SU-DHL-6 (cell line): ENCODE results near the gene ZNF627.

ENCODE experiments used
- H2AFZ ChIP-seq: fragments of 200-600 bp; sonication (generic); 2 replicates; pipeline ENCODE4 v1.6.1; 2014; ENCODE audit warnings: low read depth, mild to moderate bottlenecking, moderate library complexity, mixed read lengths, antibody characterized with exemption, low read length; ENCODE audit not compliant: severe bottlenecking
- H3F3A ChIP-seq: fragments of 200-600 bp; shearing (Covaris generic); 2 replicates; pipeline ENCODE4 v1.6.0; 2016; ENCODE audit warnings: antibody characterized with exemption, mild to moderate bottlenecking; ENCODE audit not compliant: insufficient read depth
- H3K27ac ChIP-seq: fragments of 200-600 bp; sonication (generic); 2 replicates; pipeline ENCODE4 v1.5.1; 2016; ENCODE audit warnings: low read depth, mild to moderate bottlenecking, low read length, moderate library complexity, mixed read lengths
- H3K27me3 ChIP-seq: fragments of 200-600 bp; sonication (generic), shearing (Covaris generic); 2 replicates; pipeline ENCODE4 v1.6.0; 2014; ENCODE audit warnings: mild to moderate bottlenecking, low read length
- H3K36me3 ChIP-seq: fragments of 200-600 bp; sonication (generic); 2 replicates; pipeline ENCODE4 v1.6.1; 2014; ENCODE audit warnings: mild to moderate bottlenecking, low read length, mixed read lengths
- H3K4me2 ChIP-seq: fragments of 300-600, 200-600 bp; shearing (Covaris generic), sonication (generic); 2 replicates; pipeline ENCODE4 v1.6.0; 2014; ENCODE audit warnings: low read length, low read depth, mild to moderate bottlenecking; ENCODE audit not compliant: poor library complexity, severe bottlenecking
- H3K4me3 ChIP-seq: fragments of 200-600 bp; sonication (generic); 2 replicates; pipeline ENCODE4 v1.5.1; 2014; ENCODE audit warnings: antibody characterized with exemption, low read length, mild to moderate bottlenecking, mixed read lengths; ENCODE audit not compliant: insufficient read depth, poor library complexity, severe bottlenecking
- H3K79me2 ChIP-seq: fragments of 200-600 bp; sonication (generic); 2 replicates; pipeline ENCODE4 v1.6.1; 2014; ENCODE audit warnings: mild to moderate bottlenecking, low read length, moderate library complexity; ENCODE audit not compliant: insufficient read depth
- H3K9ac ChIP-seq: fragments of 200-600 bp; sonication (generic); 2 replicates; pipeline ENCODE4 v1.7.0; 2014; ENCODE audit warnings: mild to moderate bottlenecking, low read length
- H3K9me2 ChIP-seq: fragments of 200-600 bp; sonication (generic); replicated peaks from 2 replicates; pipeline ENCODE4 v1.6.1; 2014; ENCODE audit warnings: low read length; ENCODE audit not compliant: insufficient read depth
- H3K9me3 ChIP-seq: fragments of 200-600 bp; sonication (generic); 2 replicates; pipeline ENCODE4 v1.6.1; 2014; ENCODE audit warnings: low read length, mixed read lengths; ENCODE audit not compliant: insufficient read depth
- H4K20me1 ChIP-seq: fragments of 200-600 bp; sonication (generic); 2 replicates; pipeline ENCODE4 v1.6.1; 2014; ENCODE audit warnings: low read depth, mild to moderate bottlenecking, antibody characterized with exemption, low read length, moderate library complexity, mixed read lengths
- EZH2phosphoT487 ChIP-seq: fragments of 200-600 bp; sonication (generic), shearing (Covaris generic); conservative IDR thresholded peaks from 2 replicates; pipeline ENCODE4 v1.6.1; 2018; ENCODE audit warnings: mild to moderate bottlenecking, antibody characterized with exemption, low read length, moderate library complexity, mixed read lengths
- TF ChIP-seq, protein P1 (sequence below): fragments of 200-600 bp; sonication (generic); IDR thresholded peaks from one replicate; pipeline ENCODE4 v1.5.1; 2017; ENCODE audit warnings: antibody characterized with exemption, mild to moderate bottlenecking, low read length, moderate library complexity; ENCODE audit not compliant: insufficient read depth, poor library complexity, severe bottlenecking

Gene ZNF627

DNA sequence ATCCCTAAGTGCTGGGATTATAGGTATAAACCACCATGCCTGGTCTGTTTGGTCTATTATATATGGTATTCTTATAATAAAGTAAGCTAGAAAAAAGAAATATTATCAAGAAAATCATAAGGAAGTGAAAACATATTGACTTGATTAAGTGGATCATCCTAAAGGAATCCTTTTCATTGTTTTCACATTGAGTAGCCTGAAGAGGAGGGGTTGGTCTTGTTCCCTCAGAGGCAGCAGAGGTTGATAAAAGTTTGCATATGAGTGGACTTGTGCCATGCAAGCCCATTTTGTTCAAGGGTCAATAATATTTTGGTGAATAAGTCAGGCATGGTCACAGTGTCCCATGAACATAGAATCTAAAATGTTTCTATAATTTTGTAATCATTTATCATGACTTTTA lies 52.7 kb downstream of the ZNF627 start:
- Histone ChIP-seq H3K9ac (no peak overlapping the region), H3K79me2 (no peaks in the 10 kb centered on the region), H2AFZ (no peak overlapping the region), H3F3A (no peaks in the 10 kb centered on the region), H4K20me1 (no peaks in the 10 kb centered on the region), H3K4me3 (no peak overlapping the region), H3K9me3 (peaks cover 15% of the 10 kb centered on the region), H3K9me2 (no peaks in the 10 kb centered on the region), H3K4me2 (no peak overlapping the region), H3K36me3 (peaks cover 22% of the 10 kb centered on the region), H3K27ac (no peak overlapping the region), H3K27me3 (no peaks in the 10 kb centered on the region)
- no peak for TF ChIP-seq EZH2phosphoT487
- TF ChIP-seq, protein P1, sequence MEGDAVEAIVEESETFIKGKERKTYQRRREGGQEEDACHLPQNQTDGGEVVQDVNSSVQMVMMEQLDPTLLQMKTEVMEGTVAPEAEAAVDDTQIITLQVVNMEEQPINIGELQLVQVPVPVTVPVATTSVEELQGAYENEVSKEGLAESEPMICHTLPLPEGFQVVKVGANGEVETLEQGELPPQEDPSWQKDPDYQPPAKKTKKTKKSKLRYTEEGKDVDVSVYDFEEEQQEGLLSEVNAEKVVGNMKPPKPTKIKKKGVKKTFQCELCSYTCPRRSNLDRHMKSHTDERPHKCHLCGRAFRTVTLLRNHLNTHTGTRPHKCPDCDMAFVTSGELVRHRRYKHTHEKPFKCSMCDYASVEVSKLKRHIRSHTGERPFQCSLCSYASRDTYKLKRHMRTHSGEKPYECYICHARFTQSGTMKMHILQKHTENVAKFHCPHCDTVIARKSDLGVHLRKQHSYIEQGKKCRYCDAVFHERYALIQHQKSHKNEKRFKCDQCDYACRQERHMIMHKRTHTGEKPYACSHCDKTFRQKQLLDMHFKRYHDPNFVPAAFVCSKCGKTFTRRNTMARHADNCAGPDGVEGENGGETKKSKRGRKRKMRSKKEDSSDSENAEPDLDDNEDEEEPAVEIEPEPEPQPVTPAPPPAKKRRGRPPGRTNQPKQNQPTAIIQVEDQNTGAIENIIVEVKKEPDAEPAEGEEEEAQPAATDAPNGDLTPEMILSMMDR = no peak

DNA sequence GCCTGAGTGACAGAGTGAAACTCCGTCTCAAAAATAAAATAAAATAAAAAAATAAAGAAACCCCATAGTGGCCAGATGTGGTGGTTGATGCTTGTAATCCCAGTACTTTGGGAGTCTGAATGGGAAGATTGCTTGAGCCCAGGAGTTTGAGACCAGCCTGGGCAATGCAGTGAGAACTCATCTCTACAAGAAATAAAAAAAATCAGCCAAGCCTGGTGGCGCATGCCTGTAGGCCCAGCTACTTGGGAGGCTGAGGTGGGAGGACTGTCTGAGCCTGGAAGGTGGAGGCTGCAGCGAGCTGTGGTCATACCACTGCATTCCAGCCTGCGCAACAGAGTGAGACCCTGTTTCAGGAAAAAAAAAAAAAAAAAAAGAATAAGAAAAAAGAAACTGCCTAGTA lies 53.8 kb downstream of the ZNF627 start:
- Histone ChIP-seq H3K27me3 (no peaks in the 10 kb centered on the region), H3K4me2 (no peak overlapping the region), H2AFZ (no peak overlapping the region), H3K27ac (no peak overlapping the region), H3K9me2 (no peaks in the 10 kb centered on the region), H3F3A (no peaks in the 10 kb centered on the region), H3K79me2 (no peaks in the 10 kb centered on the region), H3K4me3 (no peak overlapping the region), H3K36me3 (peaks cover 22% of the 10 kb centered on the region), H3K9ac (no peak overlapping the region), H3K9me3 (peaks cover 15% of the 10 kb centered on the region), H4K20me1 (no peaks in the 10 kb centered on the region)
- TF ChIP-seq, protein P1 = no peak
- TF ChIP-seq EZH2phosphoT487 = no peak

DNA sequence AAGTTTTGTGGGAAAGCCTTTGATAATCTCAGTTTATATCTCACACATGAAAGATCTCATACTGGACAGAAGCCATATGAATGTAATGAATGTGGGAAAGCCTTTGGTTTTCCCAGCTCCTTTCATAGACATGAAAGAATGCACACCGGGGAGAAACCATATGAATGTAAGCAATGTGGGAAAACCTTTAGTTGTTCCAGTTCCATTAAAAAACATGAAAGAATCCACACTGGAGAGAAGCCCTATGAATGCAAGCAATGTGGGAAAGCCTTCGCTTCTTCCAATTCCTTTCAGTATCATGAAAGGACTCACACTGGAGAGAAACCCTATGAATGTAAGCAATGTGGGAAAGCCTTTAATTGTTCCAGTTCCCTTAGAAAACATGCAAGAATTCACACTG lies 54.8 kb downstream of the ZNF627 start:
- Histone ChIP-seq H3K27me3 (no peaks in the 10 kb centered on the region), H3K27ac (no peak overlapping the region), H4K20me1 (no peaks in the 10 kb centered on the region), H3K4me3 (no peak overlapping the region), H2AFZ (no peak overlapping the region), H3K9me3 (peaks cover 15% of the 10 kb centered on the region), H3K79me2 (no peaks in the 10 kb centered on the region), H3K36me3 (peaks cover 22% of the 10 kb centered on the region), H3F3A (no peaks in the 10 kb centered on the region), H3K4me2 (no peak overlapping the region), H3K9ac (no peak overlapping the region), H3K9me2 (no peaks in the 10 kb centered on the region)
- TF ChIP-seq, protein P1 = no peak
- TF ChIP-seq EZH2phosphoT487 = no peak

DNA sequence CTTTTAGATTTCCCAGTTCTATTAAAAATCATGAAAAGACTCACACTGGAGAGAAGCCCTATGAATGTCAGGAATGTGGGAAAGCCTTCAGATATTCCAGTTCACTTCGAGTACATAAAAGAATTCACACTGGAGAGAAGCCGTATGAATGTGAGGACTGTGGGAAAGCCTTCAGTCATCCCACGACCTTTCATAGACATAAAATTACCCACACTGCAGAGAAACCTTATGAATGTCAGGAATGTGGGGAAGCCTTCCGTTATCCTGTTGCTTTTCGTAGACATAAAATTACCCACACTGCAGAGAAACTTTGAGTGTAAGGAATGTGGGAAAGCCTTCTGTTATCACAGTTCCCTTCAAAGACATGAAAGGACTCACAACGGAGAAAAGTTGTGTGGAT lies 55.2 kb downstream of the ZNF627 start:
- H3K4me2 ChIP-seq = no peak overlapping the region
- H3K4me3 ChIP-seq = no peak overlapping the region
- TF ChIP-seq, protein P1 = no peak
- TF ChIP-seq EZH2phosphoT487 = no peak
- peaks cover 15% of the 10 kb centered on the region for H3K9me3 ChIP-seq
- no peaks in the 10 kb centered on the region for H3F3A ChIP-seq
- no peaks in the 10 kb centered on the region for H4K20me1 ChIP-seq
- no peaks in the 10 kb centered on the region for H3K27me3 ChIP-seq
- peaks cover 22% of the 10 kb centered on the region for H3K36me3 ChIP-seq
- H2AFZ ChIP-seq = no peak overlapping the region
- no peaks in the 10 kb centered on the region for H3K79me2 ChIP-seq
- no peak overlapping the region for H3K27ac ChIP-seq
- no peaks in the 10 kb centered on the region for H3K9me2 ChIP-seq
- no peak overlapping the region for H3K9ac ChIP-seq
